Measurements from ENCODE around the gene CCDC93. TPM values are rescaled to one million over a fixed set of nuclear protein-coding genes. Genes with fewer than 3 reads are reported as not detected.

CCDC93 gene
- polyA plus RNA-seq, 2 of the 4 experiments (the other 2 are of a cell fraction) = 14.4 to 17.8 TPM

GRCh38 chr2:118062048-118062447 is 48.2 kb upstream of the CCDC93 start:
- ATAC-seq = no peak
- H3K27ac ChIP-seq = no peak overlapping the region
- TF ChIP-seq ESRRA (IDR thresholded peaks at IDR 0.05; ENCODE audit: borderline replicate concordance, low read length) = no peak
- TF ChIP-seq SMC3 (IDR thresholded peaks at IDR 0.05) = no peak
- no peak for TF ChIP-seq CHD2 (IDR thresholded peaks at IDR 0.05; ENCODE audit: low read length, partially characterized antibody)
- TF ChIP-seq ATOH8 (CRISPR knock-in tag; IDR thresholded peaks at IDR 0.05; ENCODE audit: low read depth) = no peak
- no peak for TF ChIP-seq CEBPB (IDR thresholded peaks at IDR 0.05)
- no peak for TF ChIP-seq HES2 (IDR thresholded peaks at IDR 0.05)
- no peak for TF ChIP-seq GATA3 (IDR thresholded peaks at IDR 0.05; ENCODE audit: borderline replicate concordance)
- TF ChIP-seq BHLHE40 (IDR thresholded peaks at IDR 0.05; ENCODE audit: low read depth, low read length) = no peak
- TF ChIP-seq KDM1A (IDR thresholded peaks at IDR 0.05; ENCODE audit: low read depth) = no peak
- no peak for TF ChIP-seq FOXS1 (CRISPR knock-in tag; IDR thresholded peaks at IDR 0.05)
- no peak for TF ChIP-seq MYC (IDR thresholded peaks at IDR 0.05; ENCODE audit: borderline replicate concordance, low read length)
- TF ChIP-seq JUN (IDR thresholded peaks at IDR 0.05) = no peak
- no peak for TF ChIP-seq HDAC2 (IDR thresholded peaks at IDR 0.05)
- TF ChIP-seq NPAS2 (CRISPR knock-in tag; IDR thresholded peaks at IDR 0.05; ENCODE audit: borderline replicate concordance) = no peak
- DNase-seq (ENCODE audit: low read depth in 1 of 2, low spot score in 1 of 2) = no peak
- ChIA-PET POLR2A (no interaction called here), CTCF (interaction anchor here (1.0 to 7.2 kb wide), 6 partner anchors 10 to 793 kb away, joined by 3 to 63 read pairs (median 10); no protein-coding TSS in a partner anchor)
- FAIRE-seq = no peak
- H3K4me2 ChIP-seq = no peak overlapping the region
- H3K9me3 ChIP-seq = no peaks in the 10 kb centered on the region
- H3K4me1 ChIP-seq = no peaks in the 10 kb centered on the region
- no peak overlapping the region for H3K4me3 ChIP-seq

GRCh38 chr2:118061135-118061955 is 47.5 kb upstream of the CCDC93 start:
- no peak for FAIRE-seq
- peak; percentile 77 to 81; a peak in 5 of 6 replicates for ATAC-seq
- Histone ChIP-seq H3K4me3 (no peak overlapping the region), H3K9me3 (no peaks in the 10 kb centered on the region), H3K4me1 (no peaks in the 10 kb centered on the region), H3K4me2 (no peak overlapping the region), H3K27ac (no peak overlapping the region)
- POLR2A ChIA-PET = no interaction called here
- peak; percentile 10 to 27 for DNase-seq (ENCODE audit: low read depth in 1 of 2, low spot score in 1 of 2)
- TF ChIP-seq EHF (CRISPR knock-in tag; IDR thresholded peaks at IDR 0.05) (no peak), CTCF (IDR thresholded peaks at IDR 0.05) (peak; percentile 47), SMC3 (IDR thresholded peaks at IDR 0.05) (peak; percentile 36; the same call in 2 of the 3 replicates), RAD21 (conservative IDR thresholded peaks at IDR 0.05 in 1 of 2, IDR thresholded peaks at IDR 0.05 in 1 of 2) (peak; percentile 46 to 53)
- CTCF ChIA-PET = interaction anchor here (1.0 to 7.2 kb wide), 8 partner anchors 9 to 794 kb away, joined by 3 to 63 read pairs (median 10); no protein-coding TSS in a partner anchor
- WGBS (ENCODE audit: missing lambda C conversion rate) = 25% methylated on average over 4 of the region's 4 CpGs

- ChIA-PET POLR2A (no interaction called here), CTCF (interaction anchor here (1.6 to 7.2 kb wide), 4 partner anchors 8 to 27 kb away, joined by 5 to 63 read pairs (median 22); no protein-coding TSS in a partner anchor)
- DNase-seq (ENCODE audit: low read depth in 1 of 2, low spot score in 1 of 2) (no peak), ATAC-seq (no peak), FAIRE-seq (no peak)
- Histone ChIP-seq H3K4me1 (no peaks in the 10 kb centered on the region), H3K27ac (no peak overlapping the region), H3K4me3 (no peak overlapping the region), H3K4me2 (no peak overlapping the region), H3K9me3 (no peaks in the 10 kb centered on the region)
- WGBS (ENCODE audit: missing lambda C conversion rate) = 29% methylated on average over 4 of the region's 4 CpGs
- no peak for TF ChIP-seq GATA3 (IDR thresholded peaks at IDR 0.05; ENCODE audit: borderline replicate concordance)
- TF ChIP-seq JUN (IDR thresholded peaks at IDR 0.05) = no peak
- no peak for TF ChIP-seq KDM1A (IDR thresholded peaks at IDR 0.05; ENCODE audit: low read depth)
- TF ChIP-seq POLR2AphosphoS2 (conservative IDR thresholded peaks at IDR 0.05; ENCODE audit: low read length) = no peak
- TF ChIP-seq BCL3 (IDR thresholded peaks at IDR 0.05) = no peak
- no peak for TF ChIP-seq RFX5 (IDR thresholded peaks at IDR 0.05)
- no peak for TF ChIP-seq MAZ (IDR thresholded peaks at IDR 0.05; ENCODE audit: borderline replicate concordance, low read depth, low read length)
- no peak for TF ChIP-seq CHD2 (IDR thresholded peaks at IDR 0.05; ENCODE audit: low read length, partially characterized antibody)
- no peak for TF ChIP-seq JUNB (IDR thresholded peaks at IDR 0.05)
- TF ChIP-seq PHF8 (IDR thresholded peaks at IDR 0.05; ENCODE audit: borderline replicate concordance, low read depth) = no peak
- TF ChIP-seq CBX2 (IDR thresholded peaks at IDR 0.05; ENCODE audit: borderline replicate concordance, low read depth) = no peak
- no peak for TF ChIP-seq TFCP2L1 (CRISPR knock-in tag; IDR thresholded peaks at IDR 0.05)
These were observed 46.1 kb upstream of the CCDC93 start for GRCh38 chr2:118059919-118060478.
